Measurements from ENCODE around the gene TTC3. TPM values are rescaled to one million over a fixed set of nuclear protein-coding genes. Genes with fewer than 3 reads are reported as not detected.
"Not testable (repeated sequence)": the region's sequence is repeated elsewhere in the genome, so short reads cannot be mapped to it uniquely, and the experiment has no call there.

Gene TTC3
- total RNA-seq, 1 donor from 2014 or later = 93.0 TPM

GRCh38 chr21:37136261-37136660, 63.2 kb downstream of the TTC3 start:
- Histone ChIP-seq H3K36me3 (peaks cover 76% of the 10 kb centered on the region), H3K9me3 (no peaks in the 10 kb centered on the region), H3K27me3 (ENCODE audit: low read depth) (no peaks in the 10 kb centered on the region), H3K4me1 (peaks cover 4% of the 10 kb centered on the region), H3K4me3 (no peak overlapping the region), H3K27ac (no peak overlapping the region)
- ATAC-seq = no peak
- no peak for DNase-seq
- intact Hi-C loops (cut with DNase I) = no loop called here
- TF ChIP-seq CTCF (IDR thresholded peaks at IDR 0.05) = no peak

- Histone ChIP-seq H3K4me1 (peaks cover 4% of the 10 kb centered on the region), H3K36me3 (peaks cover 79% of the 10 kb centered on the region)
- intact Hi-C loops (cut with DNase I) = no loop called here
Observed at GRCh38 chr21:37136744-37137143, 63.7 kb downstream of the TTC3 start.

GRCh38 chr21:37139154-37139553, 66.1 kb downstream of the TTC3 start:
- Histone ChIP-seq H3K4me1 (peaks cover 4% of the 10 kb centered on the region), H3K27ac (no peak overlapping the region), H3K4me3 (no peak overlapping the region), H3K9me3 (no peaks in the 10 kb centered on the region), H3K27me3 (ENCODE audit: low read depth) (no peaks in the 10 kb centered on the region), H3K36me3 (peaks cover 66% of the 10 kb centered on the region)
- ATAC-seq (no peak), DNase-seq (no peak)
- no peak for TF ChIP-seq CTCF (IDR thresholded peaks at IDR 0.05)
- intact Hi-C loops (cut with DNase I) = no loop called here

More at GRCh38 chr21:37136744-37137143, 63.7 kb downstream of the TTC3 start:
- Histone ChIP-seq H3K27ac (no peak overlapping the region), H3K9me3 (no peaks in the 10 kb centered on the region), H3K4me3 (no peak overlapping the region), H3K27me3 (ENCODE audit: low read depth) (no peaks in the 10 kb centered on the region)
- DNase-seq (no peak), ATAC-seq (no peak)
- TF ChIP-seq CTCF (IDR thresholded peaks at IDR 0.05) = no peak

GRCh38 chr21:37139902-37140301, 66.8 kb downstream of the TTC3 start:
- Histone ChIP-seq H3K27me3 (ENCODE audit: low read depth) (no peaks in the 10 kb centered on the region), H3K27ac (no peak overlapping the region), H3K9me3 (no peaks in the 10 kb centered on the region), H3K4me3 (no peak overlapping the region), H3K36me3 (peaks cover 66% of the 10 kb centered on the region), H3K4me1 (peaks cover 4% of the 10 kb centered on the region)
- no peak for DNase-seq
- no peak for TF ChIP-seq CTCF (IDR thresholded peaks at IDR 0.05)
- ATAC-seq = peak in 1 of 2 donors; percentile 42
- intact Hi-C loops (cut with DNase I) = no loop called here

- intact Hi-C loops (cut with DNase I); H3K27ac ChIP-seq; H3K4me3 ChIP-seq; H3K27me3 ChIP-seq (ENCODE audit: low read depth); H3K9me3 ChIP-seq; H3K4me1 ChIP-seq; DNase-seq; ATAC-seq: not testable (repeated sequence)
- H3K36me3 ChIP-seq = peaks cover 71% of the 10 kb centered on the region
Observed at GRCh38 chr21:37143392-37143791, 70.3 kb downstream of the TTC3 start.

- Histone ChIP-seq H3K9me3 (no peaks in the 10 kb centered on the region), H3K27me3 (ENCODE audit: low read depth) (no peaks in the 10 kb centered on the region), H3K4me1 (no peaks in the 10 kb centered on the region), H3K4me3 (no peak overlapping the region), H3K27ac (no peak overlapping the region), H3K36me3 (peaks cover 79% of the 10 kb centered on the region)
- ATAC-seq (no peak), DNase-seq (no peak)
- TF ChIP-seq CTCF (IDR thresholded peaks at IDR 0.05) = no peak
- intact Hi-C loops (cut with DNase I) = no loop called here
Observed at GRCh38 chr21:37145635-37146111, 72.6 kb downstream of the TTC3 start.
